GM12878 (cell line): ENCODE data around the gene CRAMP1. TPM values are rescaled to one million over a fixed set of nuclear protein-coding genes. Genes with fewer than 3 reads are reported as not detected.

ENCODE experiments used
- CHD1 ChIP-seq: IDR thresholded peaks from 2 replicates; pipeline ENCODE4 v1.6.1; 2012; ENCODE audit warnings: low read depth, low read length, improper control_type of control experiment
- CHD2 ChIP-seq: IDR thresholded peaks from 2 replicates; pipeline ENCODE4 v1.6.1; 2011; ENCODE audit warnings: low read depth, low read length, improper control_type of control experiment, borderline replicate concordance
- CTCF ChIP-seq, 3 experiments: IDR thresholded peaks in 2 of 3; conservative IDR thresholded peaks in 1 of 3; 2 replicates each; pipeline ENCODE4 v1.5.1; 2011; ENCODE audit warnings: low read depth in 3 of 3, low read length in 3 of 3, mild to moderate bottlenecking in 3 of 3, control low read depth in 2 of 3, moderate library complexity in 2 of 3, inconsistent platforms in 1 of 3, mixed read lengths in 1 of 3; ENCODE audit not compliant: control insufficient read depth in 2 of 3, insufficient read depth in 1 of 3; ENCODE audit errors: extremely low read depth in 1 of 3
- CUX1 ChIP-seq: IDR thresholded peaks from 2 replicates; pipeline ENCODE4 v1.6.1; 2012; ENCODE audit warnings: improper control_type of control experiment, low read depth, low read length; ENCODE audit not compliant: insufficient replicate concordance
- GABPA ChIP-seq: IDR thresholded peaks from 2 replicates; pipeline ENCODE4 v1.6.1; 2014; ENCODE audit warnings: antibody characterized with exemption, low read depth, mild to moderate bottlenecking, inconsistent platforms
- HDAC6 ChIP-seq: fragments of 200-600 bp; sonication (generic); IDR thresholded peaks from one replicate; pipeline ENCODE4 v1.8.0; 2017; ENCODE audit warnings: antibody characterized with exemption; ENCODE audit not compliant: unreplicated experiment
- MEF2B ChIP-seq: fragments of 450-650 bp; IDR thresholded peaks from 2 replicates; pipeline ENCODE4 v1.6.1; 2018; ENCODE audit warnings: mild to moderate bottlenecking, moderate library complexity; ENCODE audit not compliant: partially characterized antibody, poor library complexity, severe bottlenecking
- NR2C1 ChIP-seq: fragments of 450-650 bp; IDR thresholded peaks from 2 replicates; pipeline ENCODE4 v1.6.1; 2017; ENCODE audit warnings: antibody characterized with exemption, mild to moderate bottlenecking, moderate library complexity
- PAX5 ChIP-seq: IDR thresholded peaks from 2 replicates; pipeline ENCODE4 v1.6.1; 2011; ENCODE audit warnings: low read depth, low read length, borderline replicate concordance
- SUPT20H ChIP-seq: IDR thresholded peaks from 2 replicates; pipeline ENCODE4 v1.6.1; 2011; ENCODE audit warnings: low read depth, mild to moderate bottlenecking, low read length, moderate library complexity, borderline replicate concordance; ENCODE audit not compliant: control insufficient read depth
- YY1 ChIP-seq: IDR thresholded peaks from 2 replicates; pipeline ENCODE4 v1.6.1; 2011; ENCODE audit warnings: low read depth, mild to moderate bottlenecking, low read length
- ZNF207 ChIP-seq: fragments of 450-650 bp; IDR thresholded peaks from 2 replicates; pipeline ENCODE4 v1.6.1; 2014; ENCODE audit warnings: antibody characterized with exemption, mild to moderate bottlenecking, borderline replicate concordance
- polyA plus RNA-seq, 11 experiments: library from polyadenylated mRNA; depleted of rRNA in 4 of 11; unstranded in 6 of 11; stranded (reverse) in 5 of 11; fragments of >200 nt; fragmentation: Nextera tagmentation in 4 of 11; fragmentation: Illumina TruSeq in 1 of 11; extraction: Ambion mirVana in 4 of 11; extraction: Trizol in 1 of 11; gene quantifications; 1 replicate in 1 of 11; 2 replicates in 10 of 11; pipeline versions ENCODE4 v1.2.1 to v1.2.3, GENCODE V29; 2011 to 2016; ENCODE audit warnings: inconsistent platforms in 2 of 11, missing spikeins in 2 of 11, low read depth in 1 of 11
- total RNA-seq, 4 experiments: library from RNA; depleted of rRNA in 3 of 4; stranded (reverse); fragments of >200 nt in 3 of 4; fragmentation: Illumina TruSeq in 1 of 4; extraction: Trizol in 1 of 4; gene quantifications; 2 replicates each; pipeline versions ENCODE4 v1.2.1 to v1.2.3, GENCODE V29; 2013 to 2021
- TF ChIP-seq, protein P1 (sequence below): fragments of 450-650 bp; formaldehyde crosslinking; IDR thresholded peaks from 2 replicates; pipeline ENCODE4 v1.4.0; 2020; ENCODE audit warnings: mild to moderate bottlenecking, moderate library complexity
- TF ChIP-seq, protein P2 (sequence below): IDR thresholded peaks from 2 replicates; pipeline ENCODE4 v1.6.1; 2012; ENCODE audit warnings: low read depth, low read length, improper control_type of control experiment
- TF ChIP-seq, protein P3 (sequence below): fragments of 450-650 bp; IDR thresholded peaks from 2 replicates; pipeline ENCODE4 v1.6.1; 2017; ENCODE audit warnings: antibody characterized with exemption, mild to moderate bottlenecking, moderate library complexity

The CRAMP1 gene
- total and polyA plus RNA-seq, 10 of the 15 experiments (the other 5 are each of a cell fraction or from before 2014, with no cell fraction given), result 0.37 to 9.8 (median 3.9) TPM

DNA sequence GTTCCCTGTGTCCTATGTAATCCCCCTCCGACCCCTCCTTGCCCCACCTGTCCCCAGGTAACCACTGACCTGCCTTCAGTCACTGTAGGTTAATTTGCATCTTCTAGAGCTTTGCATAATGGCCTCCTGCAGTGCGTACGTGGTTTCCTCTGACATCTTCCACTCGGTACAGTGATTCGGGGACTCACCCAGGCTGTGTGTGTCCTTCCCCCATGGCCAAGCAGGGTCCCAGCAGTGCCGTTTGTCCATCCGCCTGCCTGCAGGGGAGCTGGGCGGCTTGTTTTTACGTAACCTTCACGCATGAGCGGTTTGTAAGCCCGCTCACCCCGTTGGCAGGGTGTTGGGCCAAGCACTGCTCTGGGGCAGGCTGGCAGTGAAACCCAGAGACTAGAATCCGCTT, 101.8 kb downstream of the CRAMP1 start (continued):
- TF ChIP-seq CTCF (IDR thresholded peaks at IDR 0.05 in 2 of 3, conservative IDR thresholded peaks at IDR 0.05 in 1 of 3; ENCODE audit: control insufficient read depth in 2 of 3, extremely low read depth in 1 of 3, insufficient read depth in 1 of 3, low read depth in 3 of 3, low read length in 3 of 3) (no peak), NR2C1 (no peak), HDAC6 (no peak), ZNF207 (no peak), CHD2 (no peak), PAX5 (peak; percentile 98), CHD1 (no peak), SUPT20H (no peak), YY1 (peak; percentile 78), GABPA (no peak), MEF2B (peak; percentile 9), CUX1 (no peak)
- TF ChIP-seq, protein P1, sequence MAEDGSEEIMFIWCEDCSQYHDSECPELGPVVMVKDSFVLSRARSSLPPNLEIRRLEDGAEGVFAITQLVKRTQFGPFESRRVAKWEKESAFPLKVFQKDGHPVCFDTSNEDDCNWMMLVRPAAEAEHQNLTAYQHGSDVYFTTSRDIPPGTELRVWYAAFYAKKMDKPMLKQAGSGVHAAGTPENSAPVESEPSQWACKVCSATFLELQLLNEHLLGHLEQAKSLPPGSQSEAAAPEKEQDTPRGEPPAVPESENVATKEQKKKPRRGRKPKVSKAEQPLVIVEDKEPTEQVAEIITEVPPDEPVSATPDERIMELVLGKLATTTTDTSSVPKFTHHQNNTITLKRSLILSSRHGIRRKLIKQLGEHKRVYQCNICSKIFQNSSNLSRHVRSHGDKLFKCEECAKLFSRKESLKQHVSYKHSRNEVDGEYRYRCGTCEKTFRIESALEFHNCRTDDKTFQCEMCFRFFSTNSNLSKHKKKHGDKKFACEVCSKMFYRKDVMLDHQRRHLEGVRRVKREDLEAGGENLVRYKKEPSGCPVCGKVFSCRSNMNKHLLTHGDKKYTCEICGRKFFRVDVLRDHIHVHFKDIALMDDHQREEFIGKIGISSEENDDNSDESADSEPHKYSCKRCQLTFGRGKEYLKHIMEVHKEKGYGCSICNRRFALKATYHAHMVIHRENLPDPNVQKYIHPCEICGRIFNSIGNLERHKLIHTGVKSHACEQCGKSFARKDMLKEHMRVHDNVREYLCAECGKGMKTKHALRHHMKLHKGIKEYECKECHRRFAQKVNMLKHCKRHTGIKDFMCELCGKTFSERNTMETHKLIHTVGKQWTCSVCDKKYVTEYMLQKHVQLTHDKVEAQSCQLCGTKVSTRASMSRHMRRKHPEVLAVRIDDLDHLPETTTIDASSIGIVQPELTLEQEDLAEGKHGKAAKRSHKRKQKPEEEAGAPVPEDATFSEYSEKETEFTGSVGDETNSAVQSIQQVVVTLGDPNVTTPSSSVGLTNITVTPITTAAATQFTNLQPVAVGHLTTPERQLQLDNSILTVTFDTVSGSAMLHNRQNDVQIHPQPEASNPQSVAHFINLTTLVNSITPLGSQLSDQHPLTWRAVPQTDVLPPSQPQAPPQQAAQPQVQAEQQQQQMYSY, result no peak
- TF ChIP-seq, protein P2, sequence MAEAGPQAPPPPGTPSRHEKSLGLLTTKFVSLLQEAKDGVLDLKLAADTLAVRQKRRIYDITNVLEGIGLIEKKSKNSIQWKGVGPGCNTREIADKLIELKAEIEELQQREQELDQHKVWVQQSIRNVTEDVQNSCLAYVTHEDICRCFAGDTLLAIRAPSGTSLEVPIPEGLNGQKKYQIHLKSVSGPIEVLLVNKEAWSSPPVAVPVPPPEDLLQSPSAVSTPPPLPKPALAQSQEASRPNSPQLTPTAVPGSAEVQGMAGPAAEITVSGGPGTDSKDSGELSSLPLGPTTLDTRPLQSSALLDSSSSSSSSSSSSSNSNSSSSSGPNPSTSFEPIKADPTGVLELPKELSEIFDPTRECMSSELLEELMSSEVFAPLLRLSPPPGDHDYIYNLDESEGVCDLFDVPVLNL, result no peak
- TF ChIP-seq, protein P3, sequence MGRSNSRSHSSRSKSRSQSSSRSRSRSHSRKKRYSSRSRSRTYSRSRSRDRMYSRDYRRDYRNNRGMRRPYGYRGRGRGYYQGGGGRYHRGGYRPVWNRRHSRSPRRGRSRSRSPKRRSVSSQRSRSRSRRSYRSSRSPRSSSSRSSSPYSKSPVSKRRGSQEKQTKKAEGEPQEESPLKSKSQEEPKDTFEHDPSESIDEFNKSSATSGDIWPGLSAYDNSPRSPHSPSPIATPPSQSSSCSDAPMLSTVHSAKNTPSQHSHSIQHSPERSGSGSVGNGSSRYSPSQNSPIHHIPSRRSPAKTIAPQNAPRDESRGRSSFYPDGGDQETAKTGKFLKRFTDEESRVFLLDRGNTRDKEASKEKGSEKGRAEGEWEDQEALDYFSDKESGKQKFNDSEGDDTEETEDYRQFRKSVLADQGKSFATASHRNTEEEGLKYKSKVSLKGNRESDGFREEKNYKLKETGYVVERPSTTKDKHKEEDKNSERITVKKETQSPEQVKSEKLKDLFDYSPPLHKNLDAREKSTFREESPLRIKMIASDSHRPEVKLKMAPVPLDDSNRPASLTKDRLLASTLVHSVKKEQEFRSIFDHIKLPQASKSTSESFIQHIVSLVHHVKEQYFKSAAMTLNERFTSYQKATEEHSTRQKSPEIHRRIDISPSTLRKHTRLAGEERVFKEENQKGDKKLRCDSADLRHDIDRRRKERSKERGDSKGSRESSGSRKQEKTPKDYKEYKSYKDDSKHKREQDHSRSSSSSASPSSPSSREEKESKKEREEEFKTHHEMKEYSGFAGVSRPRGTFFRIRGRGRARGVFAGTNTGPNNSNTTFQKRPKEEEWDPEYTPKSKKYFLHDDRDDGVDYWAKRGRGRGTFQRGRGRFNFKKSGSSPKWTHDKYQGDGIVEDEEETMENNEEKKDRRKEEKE, result no peak
